A673 (cell line): ENCODE data around the gene SLC6A18.

Experiments
- CTCF ChIP-seq: fragments of 300-800, 200-600 bp; sonication (generic); conservative IDR thresholded peaks from 2 replicates; pipeline ENCODE4 v1.5.1; 2017; ENCODE audit warnings: low read depth, mild to moderate bottlenecking, antibody characterized with exemption, low read length, moderate library complexity, mixed read lengths
- EZH2 ChIP-seq: fragments of 200-600 bp; sonication (generic); IDR thresholded peaks from 2 replicates; pipeline ENCODE4 v1.6.1; 2017; ENCODE audit warnings: borderline replicate concordance, low read depth, mild to moderate bottlenecking, mixed read lengths, antibody characterized with exemption, low read length; ENCODE audit not compliant: poor library complexity, severe bottlenecking

- no peak for TF ChIP-seq CTCF
- TF ChIP-seq EZH2: no peak
These were observed 49.2 kb upstream of the SLC6A18 start for GRCh38 chr5:1175801-1176472.
